COLO829 (cell line): Measurements from ENCODE around the gene TMC8.
A peak's percentile ranks its signal among the peaks of the same experiment; 100 is the strongest.
"Not testable (repeated sequence)": the region's sequence is repeated elsewhere in the genome, so short reads cannot be mapped to it uniquely, and the experiment has no call there.

Experiments used
- DNase-seq: peaks from one replicate; pipeline ENCODE4 v3.0.0; 2012; ENCODE audit warnings: low spot score

TMC8 gene

DNA sequence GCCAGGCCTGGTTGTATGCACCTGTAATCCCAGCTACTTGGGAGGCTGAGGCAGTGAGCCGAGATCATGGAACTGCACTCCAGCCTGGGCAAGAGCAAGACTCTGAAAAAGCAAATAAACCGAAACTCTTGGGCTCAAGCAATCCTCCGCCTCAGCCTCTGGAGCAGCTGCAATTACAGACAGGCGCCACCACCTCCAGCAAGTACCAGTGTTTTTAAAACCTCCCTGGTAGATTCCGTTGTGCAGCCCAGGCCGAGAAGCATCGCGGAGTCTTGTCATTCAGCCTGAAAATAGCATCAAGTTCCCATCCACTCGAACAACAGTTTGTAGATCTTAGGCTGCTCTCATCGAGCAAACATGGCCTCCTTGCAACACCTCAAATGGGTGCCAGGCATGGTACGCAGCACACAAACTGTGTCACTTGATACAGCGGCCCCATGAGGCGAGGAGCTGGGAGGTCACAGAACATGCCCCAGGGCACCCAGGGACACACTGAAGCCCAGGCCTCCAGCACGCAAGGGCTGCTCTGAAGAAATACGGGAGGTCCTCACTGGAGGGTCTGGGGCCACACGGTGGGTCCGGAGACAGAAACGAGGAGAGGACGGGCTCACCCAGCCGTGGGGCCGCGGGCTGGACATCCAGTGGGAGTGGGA lies 20.1 kb upstream of the TMC8 start:
- no peak for DNase-seq

DNA sequence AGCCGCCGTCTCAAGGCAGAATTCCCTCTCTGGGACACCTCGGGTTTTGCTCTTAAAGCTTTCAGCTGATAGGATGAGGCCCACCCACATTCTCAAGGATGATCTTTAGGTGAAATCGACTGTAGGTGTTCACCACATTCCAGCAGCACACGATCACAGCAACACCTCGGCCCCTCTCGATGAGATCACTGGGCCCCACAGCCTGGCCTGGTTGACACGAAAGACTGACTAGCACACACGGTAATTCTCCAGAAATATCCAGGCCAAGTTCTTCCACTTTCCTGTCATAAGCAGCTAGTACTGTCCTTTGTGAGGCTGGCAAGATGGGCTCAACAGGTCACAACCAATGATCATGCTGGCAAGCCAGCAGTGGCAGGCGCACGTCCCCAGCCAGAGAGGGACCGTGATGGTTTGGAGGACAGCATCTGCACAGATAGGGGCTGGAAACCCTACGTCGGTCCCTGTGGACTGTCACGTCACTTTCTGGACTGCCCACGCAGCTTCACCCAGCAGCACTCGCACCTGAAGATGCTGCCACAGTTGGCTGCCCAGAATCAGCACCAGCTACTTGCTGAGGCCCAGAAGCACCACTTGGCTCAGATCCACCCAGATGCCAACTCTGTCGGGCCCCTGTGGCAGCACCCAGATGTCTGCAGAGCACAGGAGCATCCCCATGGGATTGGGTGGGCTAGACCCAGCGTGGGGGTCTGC lies 19.4 kb upstream of the TMC8 start:
- DNase-seq = no peak

DNA sequence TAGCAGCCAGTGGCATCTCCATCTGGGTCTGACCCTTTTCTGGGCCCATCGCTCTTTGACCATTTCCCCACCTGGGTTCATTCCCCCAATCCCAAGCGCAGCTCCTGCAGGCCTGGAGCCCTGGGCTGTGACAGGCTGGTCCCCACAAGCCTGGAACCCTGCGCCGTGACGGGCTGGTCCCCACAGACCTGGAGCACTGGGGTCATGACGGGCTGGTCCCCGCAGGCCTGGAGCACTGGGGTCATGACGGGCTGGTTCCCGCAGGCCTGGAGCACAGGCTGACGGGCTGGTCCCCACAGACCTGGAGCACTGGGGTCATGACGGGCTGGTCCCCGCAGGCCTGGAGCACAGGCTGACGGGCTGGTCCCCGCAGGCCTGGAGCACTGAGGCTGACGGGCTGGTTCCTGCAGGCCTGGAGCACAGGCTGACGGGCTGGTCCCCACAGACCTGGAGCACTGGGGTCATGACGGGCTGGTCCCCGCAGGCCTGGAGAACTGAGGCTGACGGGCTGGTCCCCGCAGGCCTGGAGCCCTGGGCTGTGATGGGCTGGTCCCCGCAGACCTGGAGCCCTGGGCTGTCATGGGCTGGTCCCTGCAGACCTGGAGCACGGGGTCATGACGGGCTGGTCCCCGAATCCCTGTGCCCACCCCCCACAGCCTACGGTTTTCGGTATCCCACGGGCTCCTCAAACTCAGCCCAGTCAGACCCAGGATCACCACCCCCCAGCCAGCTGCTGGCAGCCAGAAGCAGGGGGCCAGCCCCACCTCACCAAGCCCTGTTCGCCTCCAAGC lies 18.6 kb upstream of the TMC8 start:
- no peak for DNase-seq

DNA sequence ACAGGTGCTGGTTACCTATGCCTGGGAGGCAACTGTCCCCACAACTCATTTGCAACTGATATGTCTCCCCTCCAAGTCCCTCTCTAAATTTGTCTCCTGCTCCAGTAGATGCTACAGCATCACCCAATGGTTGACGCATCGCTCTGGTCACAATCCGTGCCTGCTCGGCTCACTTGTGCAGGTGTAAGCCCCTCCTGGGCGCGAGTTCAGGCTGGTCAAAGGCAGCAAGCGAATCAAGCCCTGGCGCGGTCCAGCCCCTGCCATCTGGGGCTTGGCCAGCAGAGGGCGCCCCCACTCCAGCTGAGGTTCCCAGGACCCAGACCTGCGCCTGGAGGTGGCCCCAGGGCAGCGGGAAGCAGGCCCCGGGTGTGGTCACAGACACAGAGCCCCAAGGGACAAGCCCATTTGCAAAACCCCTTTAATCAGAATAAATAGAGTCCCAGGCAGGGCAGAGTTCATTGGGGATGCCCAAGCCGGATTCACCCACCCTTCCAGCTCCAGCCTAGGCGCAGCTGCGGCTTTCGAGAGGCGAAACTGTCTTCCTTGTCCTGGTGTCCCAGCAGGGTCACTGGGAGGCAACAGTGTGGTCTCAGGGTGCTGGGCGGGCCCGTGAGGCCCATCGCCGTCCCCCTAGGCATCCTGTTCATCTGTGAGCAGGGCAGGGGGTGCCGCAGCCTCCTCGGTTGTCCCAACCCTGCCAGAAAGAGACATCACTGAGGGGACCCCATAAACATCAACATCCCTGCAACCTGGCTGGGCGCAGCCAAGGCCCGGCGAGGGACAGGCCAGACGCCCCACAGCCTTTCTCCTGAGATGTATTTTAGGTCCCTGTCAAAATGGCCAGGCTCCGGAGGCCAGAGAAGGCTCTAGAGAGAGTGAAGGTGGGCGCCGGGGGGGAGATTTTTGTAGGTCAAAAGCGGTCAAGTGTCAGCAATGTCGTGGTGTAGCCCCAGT lies 17.8 kb upstream of the TMC8 start:
- peak; percentile 44 for DNase-seq

DNA sequence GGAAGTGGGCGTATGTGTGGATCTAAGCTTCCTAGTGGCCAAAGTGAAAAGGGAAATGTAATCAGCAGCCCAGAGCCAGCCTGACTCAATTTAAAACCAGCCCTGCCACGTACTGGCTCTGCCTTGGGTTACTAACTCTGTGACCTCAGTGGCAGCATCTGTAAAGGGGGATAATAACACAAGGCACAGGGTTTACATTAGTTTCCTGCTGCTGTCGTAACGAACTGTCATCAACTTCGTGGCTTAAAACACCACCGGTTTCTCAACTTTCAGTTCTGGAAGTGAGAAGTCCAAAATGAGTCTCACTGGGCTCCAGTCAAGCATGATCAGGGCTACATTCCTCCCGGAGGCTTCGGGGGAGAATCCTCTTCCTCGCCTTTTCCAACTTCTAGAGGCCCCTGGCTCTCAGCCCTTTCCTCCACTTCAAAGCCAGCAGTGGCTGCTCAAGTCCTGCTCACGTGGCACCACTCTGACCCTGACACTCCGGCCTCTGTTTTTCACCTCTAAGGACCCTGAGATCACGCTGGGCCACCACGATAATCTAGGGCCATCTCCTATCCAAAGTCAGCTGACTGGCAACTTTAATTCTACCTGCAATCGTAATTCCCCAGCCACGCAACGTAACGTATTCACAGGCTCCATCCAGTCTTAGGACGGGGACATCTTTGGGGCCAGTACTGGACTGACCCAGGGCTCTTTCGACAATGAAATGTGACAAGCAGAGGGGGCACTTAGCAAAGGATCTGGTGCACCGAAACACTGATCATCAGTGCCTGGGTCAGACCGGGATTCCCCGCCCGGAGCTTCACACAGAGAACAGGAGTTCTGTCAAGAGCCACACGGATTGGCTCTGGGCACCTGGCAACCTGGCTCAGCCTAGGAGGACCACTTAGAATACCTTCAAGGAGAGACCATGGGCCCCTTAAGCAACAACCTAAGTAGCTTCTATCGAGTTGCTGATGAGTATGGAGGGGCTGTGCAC lies 16.5 kb upstream of the TMC8 start:
- DNase-seq = no peak

- DNase-seq = no peak
Observed at GRCh38 chr17:78114831-78115723, 15.5 kb upstream of the TMC8 start.

GRCh38 chr17:78115803-78116202 lies 14.8 kb upstream of the TMC8 start:
- DNase-seq = not testable (repeated sequence)

- no peak for DNase-seq
Observed at GRCh38 chr17:78116411-78116810, 14.2 kb upstream of the TMC8 start.

GRCh38 chr17:78117027-78117981 lies 13.3 kb upstream of the TMC8 start:
- no peak for DNase-seq

- no peak for DNase-seq
Observed at GRCh38 chr17:78118801-78119241, 11.8 kb upstream of the TMC8 start.

- no peak for DNase-seq
Observed at GRCh38 chr17:78120537-78120936, 10.0 kb upstream of the TMC8 start.

DNA sequence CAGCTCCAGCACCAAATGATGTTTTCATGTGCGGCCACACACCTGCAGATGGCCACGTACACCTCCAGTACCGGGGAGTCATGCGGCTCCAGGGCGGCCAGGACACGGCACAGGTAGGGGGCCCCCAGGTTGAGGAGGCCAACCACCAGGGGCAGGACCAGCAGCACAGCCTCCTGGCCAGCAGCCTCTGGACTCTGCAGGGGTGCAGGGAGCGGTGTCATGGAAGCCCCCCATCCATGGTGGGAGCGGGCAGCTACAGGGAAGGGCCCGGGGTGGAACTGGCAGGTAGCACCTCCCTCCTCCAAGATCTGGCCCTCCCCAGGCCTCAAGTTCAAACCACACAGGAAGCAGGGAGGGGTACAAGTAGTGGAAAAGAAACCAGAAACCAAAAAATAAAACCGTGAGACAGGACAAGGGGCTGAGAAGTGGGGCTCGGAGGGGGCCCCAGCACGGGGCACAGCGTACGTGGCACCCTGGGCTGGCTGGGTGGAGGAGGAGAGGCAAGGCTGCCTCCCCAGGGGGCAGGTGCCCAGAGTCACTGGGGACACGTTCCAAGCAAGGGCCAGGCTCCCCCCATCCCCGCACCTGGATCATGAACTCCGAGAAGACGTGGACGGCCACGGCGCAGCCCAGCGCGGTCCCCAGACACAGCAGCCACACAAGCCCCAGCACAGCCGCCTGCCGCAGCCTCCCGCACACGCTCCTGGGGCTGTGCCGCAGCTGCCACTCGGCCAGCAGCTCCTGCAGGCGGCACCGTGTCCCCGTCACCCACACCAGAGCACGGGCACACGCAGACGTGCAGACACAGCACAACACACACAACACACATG lies 9.4 kb upstream of the TMC8 start:
- no peak for DNase-seq

- no peak for DNase-seq
Observed at GRCh38 chr17:78121801-78122215, 8.8 kb upstream of the TMC8 start.

GRCh38 chr17:78122216-78122930 lies 8.2 kb upstream of the TMC8 start:
- DNase-seq = no peak

- DNase-seq = no peak
Observed at GRCh38 chr17:78122931-78123249, 7.7 kb upstream of the TMC8 start.

DNA sequence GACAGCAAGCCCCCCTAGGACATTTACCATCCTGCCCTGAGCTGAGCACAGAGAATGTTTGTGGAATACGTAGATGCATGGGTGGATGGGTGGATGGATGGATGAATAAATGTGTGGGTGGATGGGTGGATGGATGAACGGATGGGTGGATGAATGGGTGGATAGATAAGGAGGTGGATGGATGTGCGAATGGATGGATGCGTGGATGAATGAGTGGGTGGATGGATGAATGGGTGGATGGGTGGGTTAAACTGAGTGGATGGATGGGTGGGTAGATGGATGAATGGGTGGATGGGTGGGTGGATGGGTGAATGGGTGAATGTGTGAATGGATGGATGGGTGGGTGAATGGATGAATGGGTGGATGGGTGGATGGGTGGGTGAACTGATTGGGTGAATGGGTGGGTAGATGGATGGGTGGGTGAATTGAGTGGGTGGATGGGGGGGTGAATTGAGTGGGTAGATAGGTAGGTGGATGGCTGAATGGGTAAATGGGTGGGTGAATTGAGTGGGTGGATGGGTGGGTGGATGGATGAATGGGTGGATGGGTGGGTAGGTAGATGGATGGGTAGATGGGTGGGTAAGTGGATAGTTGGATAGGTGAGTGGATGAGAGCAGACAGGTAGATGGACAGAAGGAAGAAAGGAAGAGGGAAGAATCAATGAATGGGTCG lies 7.2 kb upstream of the TMC8 start:
- DNase-seq = no peak
